Activated T-cell treated with anti-CD3 and anti-CD28 coated beads, Interleukin-2, amount 50 U/mL, for 24 hours (primary cell): ENCODE measurements around the gene SNX13.

ENCODE experiments used
- DNase-seq: peaks from one replicate; pipeline ENCODE4 v3.0.0-alpha.2; 2020
- H3K27ac Mint-ChIP-seq: 2 replicates; pipeline ENCODE4 v1.8.0; 2020; ENCODE audit warnings: mild to moderate bottlenecking, mixed read lengths
- H3K27me3 Mint-ChIP-seq: 2 replicates; pipeline ENCODE4 v1.8.0; 2020; ENCODE audit warnings: mixed read lengths
- H3K36me3 Mint-ChIP-seq: 2 replicates; pipeline ENCODE4 v1.8.0; 2020; ENCODE audit warnings: low read depth, mixed read lengths
- H3K4me1 Mint-ChIP-seq: 2 replicates; pipeline ENCODE4 v1.8.0; 2020; ENCODE audit warnings: low read depth, mixed read lengths
- H3K4me3 Mint-ChIP-seq: 2 replicates; pipeline ENCODE4 v1.8.0; 2020; ENCODE audit warnings: mild to moderate bottlenecking, moderate library complexity, mixed read lengths
- H3K9me3 Mint-ChIP-seq: 2 replicates; pipeline ENCODE4 v1.8.0; 2020; ENCODE audit warnings: mixed read lengths

The SNX13 gene, protein sequence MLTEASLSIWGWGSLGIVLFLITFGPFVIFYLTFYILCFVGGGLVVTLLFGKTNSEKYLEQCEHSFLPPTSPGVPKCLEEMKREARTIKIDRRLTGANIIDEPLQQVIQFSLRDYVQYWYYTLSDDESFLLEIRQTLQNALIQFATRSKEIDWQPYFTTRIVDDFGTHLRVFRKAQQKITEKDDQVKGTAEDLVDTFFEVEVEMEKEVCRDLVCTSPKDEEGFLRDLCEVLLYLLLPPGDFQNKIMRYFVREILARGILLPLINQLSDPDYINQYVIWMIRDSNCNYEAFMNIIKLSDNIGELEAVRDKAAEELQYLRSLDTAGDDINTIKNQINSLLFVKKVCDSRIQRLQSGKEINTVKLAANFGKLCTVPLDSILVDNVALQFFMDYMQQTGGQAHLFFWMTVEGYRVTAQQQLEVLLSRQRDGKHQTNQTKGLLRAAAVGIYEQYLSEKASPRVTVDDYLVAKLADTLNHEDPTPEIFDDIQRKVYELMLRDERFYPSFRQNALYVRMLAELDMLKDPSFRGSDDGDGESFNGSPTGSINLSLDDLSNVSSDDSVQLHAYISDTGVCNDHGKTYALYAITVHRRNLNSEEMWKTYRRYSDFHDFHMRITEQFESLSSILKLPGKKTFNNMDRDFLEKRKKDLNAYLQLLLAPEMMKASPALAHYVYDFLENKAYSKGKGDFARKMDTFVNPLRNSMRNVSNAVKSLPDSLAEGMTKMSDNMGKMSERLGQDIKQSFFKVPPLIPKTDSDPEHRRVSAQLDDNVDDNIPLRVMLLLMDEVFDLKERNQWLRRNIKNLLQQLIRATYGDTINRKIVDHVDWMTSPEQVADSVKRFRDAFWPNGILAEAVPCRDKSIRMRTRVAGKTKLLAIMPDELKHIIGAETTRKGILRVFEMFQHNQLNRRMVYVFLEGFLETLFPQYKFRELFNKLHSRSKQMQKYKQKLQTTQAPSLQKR

DNA sequence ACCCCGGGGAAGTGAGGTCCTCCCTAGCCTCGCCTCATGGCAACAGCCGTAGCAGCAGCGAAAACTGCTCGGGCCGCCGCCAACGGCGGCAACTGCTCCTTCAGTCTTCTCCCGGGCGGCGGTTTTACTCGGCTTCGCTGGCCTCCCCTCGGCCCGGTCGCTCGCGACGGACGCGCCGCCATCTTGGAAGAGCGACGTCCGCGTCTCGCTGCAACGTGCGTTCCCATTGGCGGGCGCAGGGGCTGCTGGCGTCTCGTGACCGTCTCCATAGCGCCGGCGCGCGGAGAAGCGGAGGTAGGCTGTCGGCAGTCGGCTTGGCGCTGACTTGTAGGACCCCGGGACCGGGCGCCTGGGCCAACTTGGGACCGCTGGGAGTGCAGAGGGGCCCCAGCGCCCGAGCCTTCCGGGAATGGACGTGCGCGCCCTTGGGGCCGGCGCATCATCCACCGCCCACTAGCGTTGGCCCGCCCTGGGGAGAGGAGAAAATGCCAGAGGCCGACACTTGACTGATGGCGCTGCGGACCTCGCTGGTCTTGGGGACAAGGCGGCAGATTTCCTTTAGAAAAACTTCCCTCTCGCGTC is at the start of gene SNX13:
Gene SNX13 (minus strand): TSS at position 193 of the 582 bp plus-strand sequence. CDS start 199 bp downstream, outside the sequence.
- Mint-ChIP-seq H3K27me3 (no peaks in the 10 kb centered on the region), H3K9me3 (no peaks in the 10 kb centered on the region), H3K4me3 (peak within 1 kb of the TSS; percentile 97), H3K27ac (peak within 1 kb of the TSS; percentile 98), H3K36me3 (peaks cover 31% of the 10 kb centered on the region), H3K4me1 (peaks cover 48% of the 10 kb centered on the region)
- peak; percentile 90 for DNase-seq

DNA sequence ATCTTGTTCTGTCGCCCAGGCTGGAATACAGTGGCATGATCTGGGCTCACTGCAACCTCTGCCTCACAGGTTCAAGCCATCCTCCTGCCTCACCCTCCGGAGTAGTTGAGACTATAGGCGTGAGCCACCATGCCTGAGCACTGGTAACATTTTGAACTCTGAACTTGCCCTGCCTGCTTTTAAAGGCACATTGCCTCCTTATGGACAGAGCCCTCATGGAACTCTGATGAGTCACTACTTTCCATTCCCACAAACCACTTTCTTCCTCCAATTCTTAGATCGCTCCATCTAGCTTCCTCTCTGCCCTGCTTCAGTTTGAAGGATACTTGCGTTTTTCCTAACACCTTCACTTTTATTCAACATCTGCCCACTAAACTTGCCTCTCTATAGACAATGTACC is 49.3 kb upstream of the SNX13 start:
- DNase-seq, result no peak
- Mint-ChIP-seq H3K4me3 (no peak overlapping the region), H3K36me3 (no peaks in the 10 kb centered on the region), H3K27ac (no peak overlapping the region), H3K27me3 (peaks cover 6% of the 10 kb centered on the region), H3K4me1 (peaks cover 10% of the 10 kb centered on the region), H3K9me3 (no peaks in the 10 kb centered on the region)

DNA sequence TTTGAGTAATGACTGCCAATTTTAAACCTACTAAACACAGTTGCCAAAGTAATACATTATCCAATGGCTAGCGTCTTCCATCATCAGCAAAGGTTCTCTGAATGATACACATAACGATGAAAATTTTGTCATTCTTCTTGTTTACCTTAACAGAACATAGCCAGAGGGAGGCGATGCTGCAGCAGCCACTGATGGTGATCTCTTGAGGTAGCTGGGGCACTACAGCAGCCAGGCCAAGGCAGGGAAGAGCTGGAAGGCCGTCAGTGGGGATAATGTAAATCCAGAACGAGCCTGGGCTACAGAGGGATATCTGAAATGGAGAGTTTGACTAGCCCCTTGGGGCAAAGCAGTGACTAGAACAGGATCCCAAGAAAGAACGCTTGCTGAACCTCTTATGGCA is 48.6 kb upstream of the SNX13 start:
- no peak for DNase-seq
- Mint-ChIP-seq H3K36me3 (no peaks in the 10 kb centered on the region), H3K27me3 (peaks cover 6% of the 10 kb centered on the region), H3K9me3 (no peaks in the 10 kb centered on the region), H3K27ac (no peak overlapping the region), H3K4me1 (peaks cover 4% of the 10 kb centered on the region), H3K4me3 (no peak overlapping the region)

DNA sequence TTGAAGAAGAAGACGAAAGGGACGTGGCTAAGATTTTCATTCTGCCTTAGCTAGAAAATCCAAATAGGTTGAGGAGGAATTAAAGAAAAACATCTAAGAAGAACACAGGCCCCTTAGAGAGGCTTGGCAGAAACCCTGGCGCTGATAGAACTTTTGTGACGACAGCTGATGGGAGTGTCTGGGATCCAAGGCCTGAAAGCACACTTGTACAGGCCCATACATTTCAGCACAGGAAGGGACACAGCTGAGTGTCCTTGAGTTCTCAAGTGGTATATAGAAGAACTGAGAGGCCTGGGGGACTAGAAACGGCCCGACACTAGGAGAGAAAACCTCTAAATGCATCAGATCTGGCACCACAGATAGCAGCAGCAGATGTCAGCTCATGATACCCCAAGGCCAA is 47.8 kb upstream of the SNX13 start:
- Mint-ChIP-seq H3K4me3 (no peak overlapping the region), H3K27me3 (peaks cover 6% of the 10 kb centered on the region), H3K9me3 (no peaks in the 10 kb centered on the region), H3K4me1 (peaks cover under 1% of the 10 kb centered on the region), H3K36me3 (no peaks in the 10 kb centered on the region), H3K27ac (no peak overlapping the region)
- no peak for DNase-seq

DNA sequence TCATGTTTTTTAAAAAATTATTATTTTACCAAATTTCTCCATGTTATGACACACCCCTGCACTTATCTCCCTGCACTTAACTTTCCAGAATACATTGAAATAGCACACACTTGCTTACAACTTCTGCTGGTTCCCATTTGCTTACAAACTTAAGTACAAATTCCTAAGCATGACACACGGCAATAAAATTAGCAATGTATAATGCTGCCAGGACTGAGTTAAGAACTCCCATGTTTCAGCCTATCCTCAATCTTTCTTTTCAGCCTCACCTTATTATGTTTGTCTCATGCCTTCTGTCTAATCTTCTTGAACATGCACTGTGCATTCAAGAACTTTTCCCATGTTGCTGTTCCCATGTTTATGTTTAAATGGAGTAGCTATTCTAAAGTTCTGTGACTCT is 46.6 kb upstream of the SNX13 start:
- H3K9me3 Mint-ChIP-seq, result no peaks in the 10 kb centered on the region
- peaks cover 1% of the 10 kb centered on the region for H3K4me1 Mint-ChIP-seq
- no peak overlapping the region for H3K4me3 Mint-ChIP-seq
- no peaks in the 10 kb centered on the region for H3K27me3 Mint-ChIP-seq
- DNase-seq, result no peak
- no peaks in the 10 kb centered on the region for H3K36me3 Mint-ChIP-seq
- no peak overlapping the region for H3K27ac Mint-ChIP-seq

DNA sequence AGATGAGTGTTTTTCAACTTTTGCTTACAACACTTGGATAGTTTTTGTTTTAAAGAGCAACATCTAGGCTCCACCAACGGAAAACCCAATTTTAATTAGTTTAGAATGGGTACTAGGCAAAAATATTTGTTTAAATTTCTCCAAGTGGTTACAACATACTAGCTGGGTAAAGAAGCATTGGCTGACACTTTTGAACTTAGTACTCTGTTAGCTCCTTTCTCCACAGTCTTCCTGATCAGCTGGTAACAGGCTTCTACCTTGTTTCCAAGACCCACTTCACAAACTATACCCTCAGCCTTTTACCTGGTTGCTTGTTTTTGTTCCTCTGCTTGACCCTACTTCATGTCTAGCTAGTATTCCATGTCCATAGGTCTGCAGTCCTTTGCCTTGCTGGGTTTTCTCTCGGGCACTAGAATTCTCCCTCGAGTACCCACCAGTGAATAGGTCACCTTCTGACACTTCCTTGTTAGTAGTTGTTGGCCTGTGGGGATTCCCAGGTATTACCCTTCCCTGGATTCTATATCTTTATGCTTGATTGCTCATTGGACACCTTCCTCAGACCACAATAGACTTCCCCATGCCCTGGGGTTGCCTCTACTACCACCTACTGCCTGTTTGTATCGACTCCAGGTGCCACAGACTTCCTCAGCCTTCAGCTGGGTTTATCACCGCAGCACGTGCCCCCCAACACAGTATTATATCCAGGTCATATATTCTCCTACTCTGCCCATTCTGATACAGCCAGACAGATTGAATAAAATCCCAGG is 45.4 kb upstream of the SNX13 start:
- peaks cover 1% of the 10 kb centered on the region for H3K4me1 Mint-ChIP-seq
- H3K9me3 Mint-ChIP-seq, result no peaks in the 10 kb centered on the region
- no peak overlapping the region for H3K4me3 Mint-ChIP-seq
- H3K27me3 Mint-ChIP-seq, result peaks cover 3% of the 10 kb centered on the region
- no peaks in the 10 kb centered on the region for H3K36me3 Mint-ChIP-seq
- DNase-seq, result no peak
- no peak overlapping the region for H3K27ac Mint-ChIP-seq

DNA sequence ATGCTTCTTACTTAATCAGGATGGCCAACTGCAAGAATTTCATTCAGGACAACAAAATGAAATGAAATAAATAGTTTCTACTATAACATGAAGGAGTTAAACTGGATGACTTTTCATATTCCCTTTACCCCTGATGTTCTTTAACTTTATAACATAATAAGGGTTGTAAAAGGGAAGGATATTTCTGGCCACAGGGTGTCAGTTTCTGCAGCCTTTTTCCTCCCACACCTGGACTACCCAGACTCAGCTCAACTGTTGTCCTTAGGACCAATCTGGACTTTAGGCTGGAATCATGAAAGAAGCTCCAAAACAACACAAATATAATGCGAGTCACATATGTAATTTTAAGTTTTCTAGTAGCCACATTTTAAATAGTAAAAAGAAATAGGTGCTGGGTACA is 44.0 kb upstream of the SNX13 start:
- no peak for DNase-seq
- Mint-ChIP-seq H3K27me3 (peaks cover 3% of the 10 kb centered on the region), H3K36me3 (no peaks in the 10 kb centered on the region), H3K9me3 (no peaks in the 10 kb centered on the region), H3K4me3 (no peak overlapping the region), H3K4me1 (peaks cover 1% of the 10 kb centered on the region), H3K27ac (no peak overlapping the region)

DNA sequence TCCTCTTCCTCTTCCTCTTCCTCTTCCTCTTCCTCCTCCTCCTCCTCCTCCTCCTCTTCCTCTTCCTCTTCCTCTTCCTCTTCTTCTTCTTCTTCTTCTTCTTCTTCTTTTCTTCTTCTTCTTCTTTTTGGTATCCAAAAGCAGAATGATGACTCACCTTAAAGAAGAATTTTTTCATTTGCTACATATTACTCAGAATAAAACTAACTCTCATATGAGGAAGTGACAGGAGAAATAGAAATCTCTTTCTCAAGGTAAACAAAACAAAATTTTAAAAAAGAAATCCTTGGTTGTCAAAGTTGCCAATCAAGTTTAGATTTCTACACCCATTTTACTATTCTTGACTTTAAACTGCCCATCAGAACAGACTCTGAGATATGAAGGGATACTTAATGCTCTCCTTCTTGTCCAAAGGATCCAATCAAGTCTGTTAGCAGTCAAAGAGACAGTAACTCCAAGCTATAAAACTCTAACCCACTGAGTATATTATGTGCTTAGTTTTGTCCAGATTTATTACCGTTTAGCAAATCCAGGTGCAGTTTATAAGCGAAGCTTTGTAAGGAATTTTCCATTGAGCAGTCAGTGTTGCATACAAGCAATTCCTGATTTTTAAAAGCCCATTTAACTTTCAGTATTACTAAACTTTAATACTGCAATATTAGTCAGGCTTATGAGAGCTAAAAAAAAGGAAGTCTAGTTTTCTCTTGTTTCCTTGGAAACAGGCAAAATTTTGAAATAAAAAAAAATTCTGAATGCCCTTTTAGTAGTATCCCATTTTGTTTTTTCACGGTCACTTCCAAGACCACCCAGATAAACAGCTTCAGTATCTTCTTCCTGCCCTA is 43.1 kb upstream of the SNX13 start:
- no peak overlapping the region for H3K27ac Mint-ChIP-seq
- DNase-seq, result no peak
- H3K27me3 Mint-ChIP-seq, result peaks cover 3% of the 10 kb centered on the region
- no peak overlapping the region for H3K4me3 Mint-ChIP-seq
- H3K4me1 Mint-ChIP-seq, result peaks cover 1% of the 10 kb centered on the region
- no peaks in the 10 kb centered on the region for H3K36me3 Mint-ChIP-seq
- H3K9me3 Mint-ChIP-seq, result no peaks in the 10 kb centered on the region

DNA sequence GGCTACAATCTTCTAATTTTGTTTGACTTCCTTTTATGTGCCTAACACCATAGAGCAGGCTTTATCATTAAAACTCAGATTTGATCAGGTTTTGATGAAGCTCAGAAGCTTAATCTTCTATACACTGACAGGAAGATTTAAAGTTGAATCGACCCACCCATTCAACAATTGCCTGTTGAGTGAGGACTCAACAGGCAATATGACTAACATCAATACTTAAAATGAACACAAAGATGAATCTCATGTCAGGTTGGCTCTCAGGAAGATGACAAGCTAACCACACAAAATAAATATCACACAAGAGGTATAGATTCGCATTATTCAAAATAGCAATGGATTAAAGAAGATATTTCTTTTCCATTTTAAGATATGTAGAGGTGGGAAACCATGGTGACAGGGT is 36.7 kb upstream of the SNX13 start:
- DNase-seq, result no peak
- no peak overlapping the region for H3K4me3 Mint-ChIP-seq

DNA sequence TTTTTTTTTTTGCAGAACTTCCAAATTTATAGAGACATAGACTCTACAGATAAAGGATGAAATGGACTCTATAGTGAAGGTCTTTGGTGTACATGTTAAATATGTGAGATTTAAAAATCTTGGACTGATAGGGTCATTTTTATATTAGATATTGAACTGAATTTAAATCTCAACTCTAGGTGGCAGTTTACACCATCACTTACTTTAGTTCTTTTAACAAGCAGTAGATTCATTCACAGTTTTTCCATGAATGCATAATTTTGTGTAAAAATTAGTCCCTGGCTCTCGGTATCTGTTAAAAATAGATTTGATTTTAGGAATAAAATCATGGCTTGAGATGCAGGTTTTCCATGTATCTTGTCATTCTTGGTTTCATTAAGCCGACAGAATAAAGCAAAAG is 31.1 kb upstream of the SNX13 start:
- Mint-ChIP-seq H3K4me3 (no peak overlapping the region), H3K9me3 (no peaks in the 10 kb centered on the region), H3K27me3 (no peaks in the 10 kb centered on the region), H3K4me1 (no peaks in the 10 kb centered on the region), H3K27ac (no peak overlapping the region), H3K36me3 (no peaks in the 10 kb centered on the region)
- DNase-seq, result no peak

More for the DNA sequence above, 36.7 kb upstream of the SNX13 start:
- H3K36me3 Mint-ChIP-seq, result no peaks in the 10 kb centered on the region
- H3K27me3 Mint-ChIP-seq, result peaks cover 7% of the 10 kb centered on the region
- H3K4me1 Mint-ChIP-seq, result peaks cover 3% of the 10 kb centered on the region
- H3K9me3 Mint-ChIP-seq, result no peaks in the 10 kb centered on the region
- H3K27ac Mint-ChIP-seq, result no peak overlapping the region

DNA sequence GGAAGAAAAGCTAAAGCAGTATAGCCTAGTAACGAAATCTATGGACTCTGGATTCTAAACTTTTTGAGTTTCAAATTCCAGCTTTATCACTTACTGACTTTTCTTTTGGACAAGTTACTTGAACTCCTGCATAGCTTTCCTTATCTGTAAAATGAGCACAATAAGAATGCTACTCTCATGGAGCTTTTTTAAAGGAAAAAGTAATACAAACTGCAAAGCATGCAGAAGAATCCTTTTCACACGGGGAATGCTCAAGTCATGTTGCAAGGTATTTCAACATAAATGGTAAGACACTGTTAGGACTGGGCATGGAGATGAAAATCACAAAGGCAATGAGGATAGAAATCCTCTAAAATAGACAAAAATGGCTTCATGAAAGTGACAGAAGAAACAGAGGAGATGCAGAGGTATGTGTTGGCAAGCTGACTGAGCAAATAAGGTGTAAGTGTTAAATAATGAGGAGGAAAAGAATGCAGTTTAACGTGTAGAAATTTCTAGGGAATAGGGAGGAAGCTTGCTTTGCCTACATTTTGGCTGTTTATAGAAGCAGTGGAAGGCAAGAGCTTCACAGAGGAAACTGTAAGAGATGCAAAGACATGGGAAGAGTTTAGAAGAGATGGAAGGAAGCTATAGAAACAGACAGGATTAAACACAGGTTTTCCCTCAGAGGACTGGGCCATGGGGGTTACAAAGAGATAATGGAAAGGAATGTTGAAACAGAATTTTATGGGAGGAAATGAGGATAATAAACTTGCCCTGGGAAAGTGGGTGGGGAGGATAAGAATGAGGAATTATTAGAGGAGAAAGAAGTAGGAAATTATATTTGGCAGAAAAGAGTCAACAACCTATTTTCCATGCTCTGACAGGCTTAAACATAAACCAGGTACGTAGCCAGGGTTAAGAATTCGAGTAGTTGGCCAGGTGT is 28.8 kb upstream of the SNX13 start:
- Mint-ChIP-seq H3K27ac (no peak overlapping the region), H3K4me1 (no peaks in the 10 kb centered on the region), H3K36me3 (no peaks in the 10 kb centered on the region)

DNA sequence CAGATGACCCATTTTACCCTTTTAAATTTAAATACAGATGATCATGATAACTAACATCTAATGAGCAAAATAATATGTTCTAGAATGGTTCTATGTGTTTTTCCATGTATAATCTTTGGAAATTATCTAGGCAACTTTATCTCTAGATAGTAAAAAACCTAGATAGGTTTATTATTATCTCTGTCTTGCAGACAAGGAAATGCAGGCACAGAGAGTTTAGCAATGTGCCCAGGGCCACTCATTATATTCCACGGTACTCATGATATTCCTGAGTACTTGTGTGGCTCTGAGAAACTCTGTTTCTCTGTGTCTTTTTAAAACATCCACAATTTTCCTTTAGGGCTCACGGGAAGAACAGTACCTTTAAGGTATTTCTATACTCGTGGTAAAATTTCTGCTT is 26.4 kb upstream of the SNX13 start:
- H3K4me3 Mint-ChIP-seq, result no peak overlapping the region
- no peaks in the 10 kb centered on the region for H3K4me1 Mint-ChIP-seq
- DNase-seq, result no peak
- no peaks in the 10 kb centered on the region for H3K36me3 Mint-ChIP-seq
- peaks cover 5% of the 10 kb centered on the region for H3K27me3 Mint-ChIP-seq
- H3K9me3 Mint-ChIP-seq, result no peaks in the 10 kb centered on the region
- no peak overlapping the region for H3K27ac Mint-ChIP-seq

More for the DNA sequence above, 28.8 kb upstream of the SNX13 start:
- no peak for DNase-seq
- no peaks in the 10 kb centered on the region for H3K9me3 Mint-ChIP-seq
- no peak overlapping the region for H3K4me3 Mint-ChIP-seq
- peaks cover 4% of the 10 kb centered on the region for H3K27me3 Mint-ChIP-seq

DNA sequence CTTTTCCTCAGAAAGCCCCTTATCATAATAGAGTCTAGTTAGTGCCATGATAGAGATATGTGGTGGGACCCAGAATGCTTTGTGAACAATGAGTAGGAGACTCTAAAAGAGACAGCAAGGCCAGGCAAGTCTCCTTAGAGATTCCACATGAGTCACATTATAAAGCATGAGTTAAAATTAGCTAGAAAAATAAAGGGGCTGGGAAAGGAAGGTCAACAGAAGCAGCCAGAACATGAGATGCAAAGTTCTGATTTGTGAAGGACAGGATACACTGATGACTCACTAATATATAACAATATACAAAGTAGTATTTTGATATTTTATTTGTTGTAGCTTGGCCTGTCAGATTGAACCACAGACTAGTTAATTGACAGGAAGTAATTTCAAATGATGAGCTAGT is 25.3 kb upstream of the SNX13 start:
- no peak overlapping the region for H3K4me3 Mint-ChIP-seq
- no peaks in the 10 kb centered on the region for H3K4me1 Mint-ChIP-seq
- peaks cover 5% of the 10 kb centered on the region for H3K27me3 Mint-ChIP-seq
- DNase-seq, result no peak
- H3K36me3 Mint-ChIP-seq, result no peaks in the 10 kb centered on the region
- no peak overlapping the region for H3K27ac Mint-ChIP-seq
- H3K9me3 Mint-ChIP-seq, result no peaks in the 10 kb centered on the region
